Heart right ventricle (tissue), 16 donors: ENCODE data around the gene GCGR. TPM values are rescaled to one million over a fixed set of nuclear protein-coding genes. Genes with fewer than 3 reads are reported as not detected.
A peak's percentile ranks its signal among the peaks of the same experiment; 100 is the strongest.

Experiments used
- ATAC-seq, 8 donors: fragments of 200-7000 bp; cut with Tn5 transposase; one replicate each; pipeline ENCODE4 v1.9.1; 2020; ENCODE audit warnings: mild to moderate bottlenecking in 8 of 8, moderate library complexity in 8 of 8, moderate number of reproducible peaks in 1 of 8
- DNase-seq, 2 donors: peaks; one replicate each; pipeline ENCODE4 v3.0.0-alpha.2; 2020
- H3K27ac ChIP-seq, 10 donors: fragments of 200-600 bp; sonication (generic) in 2 of 10; one replicate each; pipeline versions ENCODE4 v1.5.0 to v1.8.0; 2020 to 2022; ENCODE audit warnings: mild to moderate bottlenecking in 3 of 10
- H3K27me3 ChIP-seq, 7 donors: fragments of 200-600 bp; one replicate each; pipeline ENCODE4 v1.8.0; 2021 to 2022; ENCODE audit warnings: mild to moderate bottlenecking in 2 of 7
- H3K36me3 ChIP-seq, 9 donors: fragments of 200-600 bp; sonication (generic) in 1 of 9; one replicate each; pipeline versions ENCODE4 v1.5.0 to v1.8.0; 2020 to 2022; ENCODE audit warnings: mild to moderate bottlenecking in 2 of 9
- H3K4me1 ChIP-seq, 9 donors: fragments of 200-600 bp; sonication (generic) in 1 of 9; one replicate each; pipeline versions ENCODE4 v1.5.0 to v1.8.0; 2020 to 2022; ENCODE audit warnings: mild to moderate bottlenecking in 4 of 9
- H3K4me3 ChIP-seq, 10 donors: fragments of 200-600 bp; sonication (generic) in 2 of 10; one replicate each; pipeline versions ENCODE4 v1.5.0 to v1.8.0; 2020 to 2022; ENCODE audit warnings: mild to moderate bottlenecking in 7 of 10, moderate library complexity in 2 of 10
- H3K9me3 ChIP-seq, 11 donors: fragments of 200-600 bp in 10 of 11; sonication (generic) in 2 of 11; one replicate each; pipeline versions ENCODE4 v1.5.0 to v1.8.0; 2013 to 2022; ENCODE audit warnings: mild to moderate bottlenecking in 2 of 11, control low read depth in 1 of 11, moderate library complexity in 1 of 11
- CTCF ChIP-seq, 9 donors: fragments of 200-600 bp; sonication (generic) in 2 of 9; IDR thresholded peaks; one replicate each; pipeline versions ENCODE4 v1.5.0 to v1.8.0; 2021 to 2022; ENCODE audit warnings: antibody characterized with exemption in 9 of 9, mild to moderate bottlenecking in 5 of 9, moderate library complexity in 1 of 9
- WGBS, 2 donors: extraction: QIAGEN DNeasy Blood & Tissue Kit; methylation state at CpG; one replicate each; pipeline ENCODE4 v1.1.7; 2013; ENCODE audit warnings: inconsistent platforms in 1 of 2; 5-methylcytosine and 5-hydroxymethylcytosine counted together
- intact Hi-C, 10 donors: fragments of 100-400 bp; cut with DNase I; formaldehyde crosslinking; loops; one replicate each; pipeline versions ENCODE4 v1.11.1 to v1.14.2; 2022
- polyA plus RNA-seq, 2 donors: library from polyadenylated mRNA; stranded (reverse); fragments of 200-250 nt; gene quantifications; one replicate each; pipeline ENCODE4 v1.2.3, GENCODE V29; 2013
- total RNA-seq, 10 donors: library from RNA; stranded (reverse); fragmentation: NEBNext Ultra II Directional in 3 of 10; extraction: Animal tissue kit (Norgen Biotek cat#: 25700) in 3 of 10; gene quantifications; one replicate each; pipeline versions ENCODE4 v1.2.1 to v1.2.4, GENCODE V29; 2021 to 2023
- donor health status: Arrhythmogenic right ventricular cardiomyopathy.
- donor health status: ischemic (EF 13 %, LVEDD 7.1; RV severe dilation, severe dysfunction).
- donor health status: healthy with polysubstance abuse.
- donor health status: DM: no; HTN: yes; CAD: no.
- donor health status: DM: no; HTN: no; CAD: no.
- donor health status: ischemic (EF 25% LVEDD 6.9; RV normal size, moderate dysfunction).
- donor health status: ischemic (EF 25% LVEDD 5.7; RV mildly dilated, moderate dysfunction).
- donor health status: healthy.
- donor health status: DM: yes; HTN: yes; CAD: no.
- donor health status: Ischemic cardiomyopathy.
- donor health status: ischemic (EF 35%, LVEDD 5.7; RV mildly dilated, moderate dysfunction).
- donor health status: nonischemic (EF 11% LVEDD 7.7; RV severe dilation, severe dysfunction).
- donor health status: DM: yes; HTN: yes; CAD: no.
- donor health status: PGD.
- donor health status: ischemic (EF 29% LVEDD 5.4; RV normal size, mild dysfunction).
- donor health status: nonischemic (EF 23%, LVEDD 6.1; RV moderate dilation, normal function).

The GCGR gene
- total and polyA plus RNA-seq, 12 donors = 0.03 TPM; not detected in 11

GRCh38 chr17:81852237-81852636 lies 48.3 kb downstream of the GCGR start:
- Histone ChIP-seq H3K27me3 (no peaks in the 10 kb centered on the region), H3K9me3 (no peaks in the 10 kb centered on the region), H3K4me3 (no peak overlapping the region), H3K27ac (no peak overlapping the region), H3K4me1 (peaks cover 0 to 22% (median 8%) of the 10 kb centered on the region in 9 donors), H3K36me3 (peaks cover 2 to 100% (median 58%) of the 10 kb centered on the region in 9 donors)
- intact Hi-C loops = loop anchor here in 1 of 10 donors (1.0 kb wide), 1 partner anchor 33 kb away; no protein-coding TSS in a partner anchor
- no peak for ATAC-seq
- no peak for TF ChIP-seq CTCF (IDR thresholded peaks at IDR 0.05)
- no peak for DNase-seq
- 94 to 96% methylated on average over 12 of the region's 12 CpGs for WGBS, 2 donors

GRCh38 chr17:81854974-81855774 lies 51.2 kb downstream of the GCGR start:
- WGBS, 2 donors = 72% methylated on average over 29 of the region's 29 CpGs
- no peak for DNase-seq
- Histone ChIP-seq H3K27me3 (no peaks in the 10 kb centered on the region), H3K4me1 (peaks cover 10 to 46% (median 31%) of the 10 kb centered on the region in 9 donors), H3K36me3 (peaks cover 4 to 89% (median 64%) of the 10 kb centered on the region in 9 donors), H3K9me3 (no peaks in the 10 kb centered on the region), H3K4me3 (no peak overlapping the region), H3K27ac (peak overlapping the region in 4 of 10 donors; percentile 20 to 41 (median 33))
- TF ChIP-seq CTCF (IDR thresholded peaks at IDR 0.05) = no peak
- ATAC-seq = peak in 3 of 8 donors; percentile 31 to 43 (median 32)
- intact Hi-C loops = no loop called here

GRCh38 chr17:81858170-81858966 lies 54.4 kb downstream of the GCGR start:
- H3K4me3 ChIP-seq = peak overlapping the region in 9 of 10 donors; percentile 82 to 100 (median 96)
- ATAC-seq = no peak
- H3K4me1 ChIP-seq = peaks cover 18 to 71% (median 50%) of the 10 kb centered on the region in 9 donors
- peak overlapping the region in 2 of 10 donors; percentile 96 to 97 for H3K27ac ChIP-seq
- 84 to 90% methylated on average over 30 of the region's 30 CpGs for WGBS, 2 donors
- no peaks in the 10 kb centered on the region for H3K9me3 ChIP-seq
- H3K36me3 ChIP-seq = peaks cover 4 to 66% (median 41%) of the 10 kb centered on the region in 9 donors
- DNase-seq = no peak
- intact Hi-C loops = no loop called here
- H3K27me3 ChIP-seq = no peaks in the 10 kb centered on the region
- no peak for TF ChIP-seq CTCF (IDR thresholded peaks at IDR 0.05)
